Upper lobe of right lung (tissue), 1 donor: ENCODE measurements around the gene PTRHD1. TPM values are rescaled to one million over a fixed set of nuclear protein-coding genes. Genes with fewer than 3 reads are reported as not detected.
A peak's percentile ranks its signal among the peaks of the same experiment; 100 is the strongest.
"Not testable (repeated sequence)": the region's sequence is repeated elsewhere in the genome, so short reads cannot be mapped to it uniquely, and the experiment has no call there.

Experiments
- ATAC-seq: fragments of 200-7000 bp; cut with Tn5 transposase; one replicate; pipeline ENCODE4 v1.9.1; 2020; ENCODE audit warnings: mild to moderate bottlenecking, moderate library complexity
- DNase-seq: peaks from one replicate; pipeline ENCODE4 v3.0.0-alpha.2; 2020
- H3K27ac ChIP-seq: fragments of 200-600 bp; one replicate; pipeline ENCODE4 v1.8.0; 2022
- H3K27me3 ChIP-seq: fragments of 200-600 bp; one replicate; pipeline ENCODE4 v1.8.0; 2022; ENCODE audit warnings: mild to moderate bottlenecking
- H3K36me3 ChIP-seq: fragments of 200-600 bp; one replicate; pipeline ENCODE4 v1.8.0; 2022
- H3K4me1 ChIP-seq: fragments of 200-600 bp; one replicate; pipeline ENCODE4 v1.8.0; 2022
- H3K4me3 ChIP-seq: fragments of 200-600 bp; one replicate; pipeline ENCODE4 v1.8.0; 2022; ENCODE audit warnings: mild to moderate bottlenecking
- H3K9me3 ChIP-seq: fragments of 200-600 bp; one replicate; pipeline ENCODE4 v1.8.0; 2022
- CTCF ChIP-seq: fragments of 200-600 bp; IDR thresholded peaks from one replicate; pipeline ENCODE4 v1.8.0; 2022; ENCODE audit warnings: antibody characterized with exemption
- intact Hi-C: fragments of 100-400 bp; cut with DNase I; formaldehyde crosslinking; loops from one replicate; pipeline ENCODE4 v1.11.0; 2022
- total RNA-seq: library from RNA; stranded (reverse); fragmentation: NEBNext Ultra II Directional; extraction: Animal tissue kit (Norgen Biotek cat#: 25700); gene quantifications from one replicate; pipeline ENCODE4 v1.2.1, GENCODE V29; 2021
- donor health status: DM: no; HTN: yes; CAD: no; lungs with severe emphysema.

PTRHD1 gene
- total RNA-seq, 1 donor from 2014 or later: 30.7 TPM

GRCh38 chr2:24809316-24810007 lies 16.3 kb upstream of the PTRHD1 start:
- no peak for DNase-seq
- Histone ChIP-seq H3K9me3 (no peaks in the 10 kb centered on the region), H3K27me3 (no peaks in the 10 kb centered on the region), H3K36me3 (no peaks in the 10 kb centered on the region), H3K4me3 (no peak overlapping the region), H3K27ac (no peak overlapping the region), H3K4me1 (no peaks in the 10 kb centered on the region)
- ATAC-seq: no peak
- TF ChIP-seq CTCF: no peak
- intact Hi-C loops: no loop called here

DNA sequence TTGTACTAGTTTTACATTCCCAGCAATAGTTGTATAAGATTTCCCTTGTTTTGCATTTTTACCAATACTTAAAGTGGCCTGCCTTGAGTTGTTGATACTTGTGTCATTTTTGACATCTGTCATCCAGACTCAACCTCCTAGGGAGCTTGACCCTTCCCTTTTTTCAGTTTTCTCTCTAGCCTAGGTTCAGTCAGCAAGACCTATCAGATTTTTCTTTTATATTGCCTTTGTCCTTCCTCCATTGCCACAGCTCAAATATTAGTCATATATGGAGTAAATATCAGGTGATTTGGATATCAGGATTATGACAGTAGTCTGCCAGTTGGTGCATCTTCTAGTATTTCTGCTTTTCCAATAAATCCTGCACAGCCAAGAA lies 13.5 kb upstream of the PTRHD1 start:
- Histone ChIP-seq H3K9me3 (no peaks in the 10 kb centered on the region), H3K36me3 (no peaks in the 10 kb centered on the region), H3K4me1 (no peaks in the 10 kb centered on the region), H3K27me3 (no peaks in the 10 kb centered on the region), H3K27ac (no peak overlapping the region), H3K4me3 (no peak overlapping the region)
- DNase-seq (no peak), ATAC-seq (no peak)
- no peak for TF ChIP-seq CTCF
- intact Hi-C loops: no loop called here

- H3K36me3 ChIP-seq, H3K27me3 ChIP-seq, intact Hi-C loops, ATAC-seq, H3K4me1 ChIP-seq, H3K27ac ChIP-seq, DNase-seq, H3K9me3 ChIP-seq, H3K4me3 ChIP-seq: not testable (repeated sequence)
Observed at GRCh38 chr2:24805811-24806660, 12.8 kb upstream of the PTRHD1 start.

- H3K27me3 ChIP-seq, H3K4me3 ChIP-seq, DNase-seq, ATAC-seq, H3K9me3 ChIP-seq, H3K27ac ChIP-seq, intact Hi-C loops, H3K4me1 ChIP-seq, H3K36me3 ChIP-seq: not testable (repeated sequence)
Observed at GRCh38 chr2:24800487-24800886, 7.3 kb upstream of the PTRHD1 start.

DNA sequence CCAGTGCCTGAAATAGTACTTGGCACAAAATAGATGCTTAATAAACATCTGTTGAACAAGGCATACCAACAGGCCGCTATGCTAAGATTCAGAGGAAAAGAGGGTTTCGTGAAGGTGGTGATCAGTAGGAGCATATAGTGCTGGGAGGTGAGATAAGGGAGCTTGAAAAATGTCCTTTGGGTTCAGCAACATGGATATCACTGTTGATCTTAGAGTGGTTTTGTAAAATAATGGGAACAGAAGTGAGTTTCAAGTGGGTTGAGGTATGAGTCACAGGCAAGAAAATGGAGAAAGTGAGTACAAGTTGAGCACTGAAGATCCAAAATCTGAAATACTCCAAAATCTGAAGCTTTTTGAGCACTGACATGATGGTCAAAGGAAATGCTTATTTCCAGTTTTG lies 4.5 kb upstream of the PTRHD1 start:
- no peak overlapping the region for H3K4me3 ChIP-seq
- TF ChIP-seq CTCF: no peak
- no peaks in the 10 kb centered on the region for H3K27me3 ChIP-seq
- ATAC-seq (no peak), DNase-seq (no peak)
- H3K36me3 ChIP-seq: no peaks in the 10 kb centered on the region
- intact Hi-C loops: no loop called here
- no peaks in the 10 kb centered on the region for H3K9me3 ChIP-seq
- H3K27ac ChIP-seq: no peak overlapping the region
- peaks cover 8% of the 10 kb centered on the region for H3K4me1 ChIP-seq

- H3K4me1 ChIP-seq: peaks cover 14% of the 10 kb centered on the region
- ATAC-seq: no peak
- DNase-seq: no peak
- H3K27me3 ChIP-seq: no peaks in the 10 kb centered on the region
- H3K9me3 ChIP-seq: no peaks in the 10 kb centered on the region
- H3K27ac ChIP-seq: peak overlapping the region; percentile 100
- H3K36me3 ChIP-seq: no peaks in the 10 kb centered on the region
- peak overlapping the region; percentile 74 for H3K4me3 ChIP-seq
- intact Hi-C loops: no loop called here
- TF ChIP-seq CTCF: no peak
Observed at GRCh38 chr2:24793761-24794435, 707 bp upstream of the PTRHD1 start.
